ENCODE measurements around the gene FGGY. TPM values are rescaled to one million over a fixed set of nuclear protein-coding genes. Genes with fewer than 3 reads are reported as not detected.

Gene FGGY
- total RNA-seq, 1 experiment from 2014 or later = 6.4 TPM

DNA sequence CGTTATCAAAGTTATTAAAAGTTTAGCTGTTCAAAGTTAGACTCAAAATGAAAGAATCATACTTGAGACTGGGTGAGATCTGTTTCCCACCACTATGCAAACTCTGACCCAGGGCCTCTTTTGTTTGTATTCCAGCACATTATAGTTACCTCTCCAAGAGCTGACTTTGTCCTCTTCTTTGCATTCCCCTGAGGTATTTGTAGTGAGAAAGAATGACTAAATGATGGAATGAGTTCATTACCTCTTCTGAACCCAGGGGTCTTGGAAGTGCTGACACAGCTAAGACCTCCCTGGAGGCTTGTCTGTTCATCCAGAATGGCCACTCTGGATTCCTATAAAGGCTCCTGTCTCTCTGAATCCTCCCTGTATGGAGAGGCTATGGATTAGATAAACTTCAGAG, 62.4 kb downstream of the FGGY start:
- BruUV-seq (replicated peaks) = no TSS peak
- no peaks in the 10 kb centered on the region for H3K9me3 Mint-ChIP-seq (ENCODE audit: unreplicated experiment)
- no peaks in the 10 kb centered on the region for H3K27me3 Mint-ChIP-seq (ENCODE audit: insufficient read depth, unreplicated experiment)
- no peaks in the 10 kb centered on the region for H3K4me1 ChIP-seq
- CTCF ChIA-PET = no interaction called here
- H3K4me3 ChIP-seq (ENCODE audit: low read depth, low read length) = no peak overlapping the region
- POLR2A ChIA-PET = no interaction called here
- H3K4me3 Mint-ChIP-seq (ENCODE audit: unreplicated experiment) = no peak overlapping the region
- peaks cover 6% of the 10 kb centered on the region for H3K4me1 Mint-ChIP-seq (ENCODE audit: low read depth, unreplicated experiment)
- DNase-seq = no peak
- H3K36me3 ChIP-seq (ENCODE audit: control insufficient read depth, insufficient read depth, low read length) = no peaks in the 10 kb centered on the region
- no peak overlapping the region for H3K27ac Mint-ChIP-seq (ENCODE audit: unreplicated experiment)
- H3K9me3 ChIP-seq = no peaks in the 10 kb centered on the region
- no peaks in the 10 kb centered on the region for H3K27me3 ChIP-seq (replicated peaks; ENCODE audit: control insufficient read depth, insufficient read depth, low read length)
- TF ChIP-seq, protein P1, sequence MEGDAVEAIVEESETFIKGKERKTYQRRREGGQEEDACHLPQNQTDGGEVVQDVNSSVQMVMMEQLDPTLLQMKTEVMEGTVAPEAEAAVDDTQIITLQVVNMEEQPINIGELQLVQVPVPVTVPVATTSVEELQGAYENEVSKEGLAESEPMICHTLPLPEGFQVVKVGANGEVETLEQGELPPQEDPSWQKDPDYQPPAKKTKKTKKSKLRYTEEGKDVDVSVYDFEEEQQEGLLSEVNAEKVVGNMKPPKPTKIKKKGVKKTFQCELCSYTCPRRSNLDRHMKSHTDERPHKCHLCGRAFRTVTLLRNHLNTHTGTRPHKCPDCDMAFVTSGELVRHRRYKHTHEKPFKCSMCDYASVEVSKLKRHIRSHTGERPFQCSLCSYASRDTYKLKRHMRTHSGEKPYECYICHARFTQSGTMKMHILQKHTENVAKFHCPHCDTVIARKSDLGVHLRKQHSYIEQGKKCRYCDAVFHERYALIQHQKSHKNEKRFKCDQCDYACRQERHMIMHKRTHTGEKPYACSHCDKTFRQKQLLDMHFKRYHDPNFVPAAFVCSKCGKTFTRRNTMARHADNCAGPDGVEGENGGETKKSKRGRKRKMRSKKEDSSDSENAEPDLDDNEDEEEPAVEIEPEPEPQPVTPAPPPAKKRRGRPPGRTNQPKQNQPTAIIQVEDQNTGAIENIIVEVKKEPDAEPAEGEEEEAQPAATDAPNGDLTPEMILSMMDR (IDR thresholded peaks at IDR 0.05; ENCODE audit: insufficient read depth in 1 of 2, low read depth in 1 of 2, low read length in 1 of 2, severe bottlenecking in 1 of 2, unreplicated experiment in 1 of 2) = no peak
- no peaks in the 10 kb centered on the region for H3K36me3 Mint-ChIP-seq (ENCODE audit: insufficient read depth, unreplicated experiment)
- intact Hi-C loops (cut with micrococcal nuclease; ENCODE audit: unreplicated experiment) = no loop called here

GRCh38 chr1:59360170-59360569, 63.3 kb downstream of the FGGY start:
- no peaks in the 10 kb centered on the region for H3K27me3 Mint-ChIP-seq (ENCODE audit: insufficient read depth, unreplicated experiment)
- H3K4me3 ChIP-seq (ENCODE audit: low read depth, low read length) = no peak overlapping the region
- H3K9me3 Mint-ChIP-seq (ENCODE audit: unreplicated experiment) = no peaks in the 10 kb centered on the region
- no peaks in the 10 kb centered on the region for H3K4me1 Mint-ChIP-seq (ENCODE audit: low read depth, unreplicated experiment)
- no peak for DNase-seq
- H3K9me3 ChIP-seq = no peaks in the 10 kb centered on the region
- H3K4me1 ChIP-seq = no peaks in the 10 kb centered on the region
- intact Hi-C loops (cut with micrococcal nuclease; ENCODE audit: unreplicated experiment) = no loop called here
- TF ChIP-seq, protein P1 (IDR thresholded peaks at IDR 0.05; ENCODE audit: insufficient read depth in 1 of 2, low read depth in 1 of 2, low read length in 1 of 2, severe bottlenecking in 1 of 2, unreplicated experiment in 1 of 2) = no peak
- BruUV-seq (replicated peaks) = no TSS peak
- no peaks in the 10 kb centered on the region for H3K36me3 Mint-ChIP-seq (ENCODE audit: insufficient read depth, unreplicated experiment)
- H3K27me3 ChIP-seq (replicated peaks; ENCODE audit: control insufficient read depth, insufficient read depth, low read length) = no peaks in the 10 kb centered on the region
- no peak overlapping the region for H3K4me3 Mint-ChIP-seq (ENCODE audit: unreplicated experiment)
- no peaks in the 10 kb centered on the region for H3K36me3 ChIP-seq (ENCODE audit: control insufficient read depth, insufficient read depth, low read length)
- ChIA-PET CTCF (no interaction called here), POLR2A (no interaction called here)
- no peak overlapping the region for H3K27ac Mint-ChIP-seq (ENCODE audit: unreplicated experiment)

DNA sequence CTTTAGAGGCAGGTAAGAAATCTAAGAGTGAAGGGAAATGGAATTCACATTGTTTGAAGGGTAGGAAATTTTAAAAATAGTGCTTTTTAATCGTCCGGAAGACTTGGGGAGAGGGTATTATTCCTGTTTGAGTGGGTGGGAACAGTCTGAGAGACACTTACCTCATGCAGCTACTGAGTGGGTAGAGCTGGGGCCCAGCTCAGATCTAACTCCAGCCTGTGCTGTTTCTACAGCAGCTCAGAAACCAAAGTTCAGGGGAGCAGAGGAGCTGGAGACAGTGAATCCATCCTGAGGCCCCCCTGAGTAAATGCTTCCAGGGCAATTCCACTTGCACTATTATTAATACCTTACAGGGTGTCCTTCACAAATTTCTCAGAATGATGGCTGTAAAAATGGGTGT, 63.8 kb downstream of the FGGY start:
- no peak for DNase-seq
- Histone ChIP-seq H3K4me3 (ENCODE audit: low read depth, low read length) (no peak overlapping the region), H3K27me3 (replicated peaks; ENCODE audit: control insufficient read depth, insufficient read depth, low read length) (no peaks in the 10 kb centered on the region), H3K4me1 (no peaks in the 10 kb centered on the region), H3K9me3 (no peaks in the 10 kb centered on the region), H3K36me3 (ENCODE audit: control insufficient read depth, insufficient read depth, low read length) (no peaks in the 10 kb centered on the region)
- H3K27me3 Mint-ChIP-seq (ENCODE audit: insufficient read depth, unreplicated experiment) = no peaks in the 10 kb centered on the region
- no peaks in the 10 kb centered on the region for H3K4me1 Mint-ChIP-seq (ENCODE audit: low read depth, unreplicated experiment)
- no TSS peak for BruUV-seq (replicated peaks)
- intact Hi-C loops (cut with micrococcal nuclease; ENCODE audit: unreplicated experiment) = no loop called here
- no peak overlapping the region for H3K4me3 Mint-ChIP-seq (ENCODE audit: unreplicated experiment)
- POLR2A ChIA-PET = no interaction called here
- CTCF ChIA-PET = no interaction called here
- H3K9me3 Mint-ChIP-seq (ENCODE audit: unreplicated experiment) = no peaks in the 10 kb centered on the region
- no peak overlapping the region for H3K27ac Mint-ChIP-seq (ENCODE audit: unreplicated experiment)
- TF ChIP-seq, protein P1 (IDR thresholded peaks at IDR 0.05; ENCODE audit: insufficient read depth in 1 of 2, low read depth in 1 of 2, low read length in 1 of 2, severe bottlenecking in 1 of 2, unreplicated experiment in 1 of 2) = no peak
- no peaks in the 10 kb centered on the region for H3K36me3 Mint-ChIP-seq (ENCODE audit: insufficient read depth, unreplicated experiment)

Measured in Caco-2 (cell line).